GM12878 (cell line): Measurements from ENCODE around the gene PAIP2. TPM values are rescaled to one million over a fixed set of nuclear protein-coding genes. Genes with fewer than 3 reads are reported as not detected.

ENCODE experiments used
- ATAC-seq: fragments of 200-7000 bp; cut with Tn5 transposase; 3 replicates; pipeline ENCODE4 v1.9.1; 2020; ENCODE audit warnings: mild to moderate bottlenecking, moderate library complexity
- BruUV-seq: library from RNA; stranded (reverse); fragments of 400-500 nt; replicated peaks from 2 replicates; lab custom pipeline; 2021; lab: Mats Ljungman, UMichigan
- CTCF ChIA-PET: fragments of 300-600 bp; sonication (Branson Sonifier 250); formaldehyde crosslinking; extraction: SDS; loops from one replicate; lab custom pipeline; 2021; ENCODE audit warnings: inconsistent platforms; lab: Yijun Ruan, JAX
- POLR2A ChIA-PET: fragments of 350-600 bp; formaldehyde crosslinking; extraction: SDS; loops from one replicate; lab custom pipeline; 2021; ENCODE audit warnings: inconsistent platforms; lab: Charles Lee
- RAD21 ChIA-PET: fragments of 300-600 bp; sonication (Branson Sonifier 250); formaldehyde crosslinking; loops from one replicate; lab custom pipeline; 2023; ENCODE audit warnings: antibody characterized with exemption; ENCODE audit not compliant: unreplicated experiment; lab: Charles Lee
- SMC1A ChIA-PET: fragments of 300-600 bp; sonication (Branson Sonifier 250); formaldehyde crosslinking; loops from one replicate; lab custom pipeline; 2023; ENCODE audit not compliant: unreplicated experiment, uncharacterized antibody; lab: Charles Lee
- DNase-seq: peaks from one replicate; pipeline ENCODE4 v3.0.0-alpha.2; 2011; ENCODE audit warnings: low read depth, low spot score
- FAIRE-seq: peaks from 3 replicates; lab custom pipeline; 2011; peaks lifted over from hg19 to GRCh38; lab: Jason Lieb, UNC
- H2AFZ ChIP-seq: 2 replicates; pipeline ENCODE4 v1.6.0; 2011; ENCODE audit warnings: low read depth, low read length, control low read depth; ENCODE audit not compliant: control insufficient read depth
- H3K27ac ChIP-seq: 2 replicates; pipeline ENCODE4 v1.5.1; 2011; ENCODE audit warnings: control low read depth; ENCODE audit not compliant: control insufficient read depth, insufficient read depth
- H3K27me3 ChIP-seq, 2 experiments: replicated peaks in 1 of 2; 2 replicates each; pipeline versions ENCODE4 v1.6.0 to v1.6.1; 2011; ENCODE audit warnings: low read length in 1 of 2; ENCODE audit not compliant: control insufficient read depth in 2 of 2, insufficient read depth in 2 of 2
- H3K36me3 ChIP-seq, 2 experiments: 2 replicates each; pipeline ENCODE4 v1.5.1; 2011; ENCODE audit warnings: low read length in 1 of 2; ENCODE audit not compliant: control insufficient read depth in 2 of 2, insufficient read depth in 2 of 2
- H3K4me1 ChIP-seq: 2 replicates; pipeline ENCODE4 v1.6.1; 2011; ENCODE audit warnings: mild to moderate bottlenecking, low read length, moderate library complexity, mixed read lengths; ENCODE audit not compliant: control insufficient read depth, insufficient read depth
- H3K4me2 ChIP-seq: 2 replicates; pipeline ENCODE4 v1.6.0; 2011; ENCODE audit warnings: control low read depth; ENCODE audit not compliant: control insufficient read depth, insufficient read depth
- H3K4me3 ChIP-seq: fragments of 200-600 bp; sonication (generic); 2 replicates; pipeline ENCODE4 v1.5.1; 2016
- H3K79me2 ChIP-seq: 2 replicates; pipeline ENCODE4 v1.6.0; 2011; ENCODE audit warnings: low read length; ENCODE audit not compliant: control insufficient read depth, insufficient read depth
- H3K9ac ChIP-seq: 2 replicates; pipeline ENCODE4 v1.8.0; 2011; ENCODE audit warnings: low read length, control low read depth, mixed read lengths; ENCODE audit not compliant: control insufficient read depth, insufficient read depth
- H3K9me3 ChIP-seq: replicated peaks from 3 replicates; pipeline ENCODE4 v1.5.1; 2011; ENCODE audit warnings: mild to moderate bottlenecking, low read length; ENCODE audit not compliant: control insufficient read depth, insufficient read depth
- H4K20me1 ChIP-seq: 2 replicates; pipeline ENCODE4 v1.6.0; 2011; ENCODE audit not compliant: control insufficient read depth, insufficient read depth
- CBFB ChIP-seq: IDR thresholded peaks from 2 replicates; pipeline ENCODE4 v1.6.1; 2016; ENCODE audit warnings: antibody characterized with exemption, low read depth
- CEBPB ChIP-seq, 2 experiments: fragments of 150-350 bp in 1 of 2; IDR thresholded peaks; 2 replicates each; pipeline ENCODE4 v1.6.1; 2012 to 2014; ENCODE audit warnings: low read depth in 2 of 2, low read length in 2 of 2, borderline replicate concordance in 1 of 2, inconsistent platforms in 1 of 2
- ESRRA ChIP-seq: IDR thresholded peaks from 2 replicates; pipeline ENCODE4 v1.6.1; 2012; ENCODE audit warnings: mild to moderate bottlenecking, low read length, improper control_type of control experiment
- EZH2 ChIP-seq: IDR thresholded peaks from 2 replicates; pipeline ENCODE4 v1.6.1; 2012; ENCODE audit warnings: low read depth, mild to moderate bottlenecking, control low read depth, inconsistent platforms, low read length, borderline replicate concordance; ENCODE audit not compliant: control insufficient read depth
- IKZF1 ChIP-seq: fragments of 450-650 bp; conservative IDR thresholded peaks from 2 replicates; pipeline ENCODE4 v1.6.1; 2017; ENCODE audit warnings: antibody characterized with exemption, mild to moderate bottlenecking
- IKZF2 ChIP-seq, 2 experiments: fragments of 450-650 bp; IDR thresholded peaks; 2 replicates each; pipeline ENCODE4 v1.6.1; 2017; ENCODE audit warnings: mild to moderate bottlenecking in 2 of 2, moderate library complexity in 2 of 2
- JUNB ChIP-seq: IDR thresholded peaks from 2 replicates; pipeline ENCODE4 v1.6.1; 2016; ENCODE audit warnings: antibody characterized with exemption, mild to moderate bottlenecking
- MEF2B ChIP-seq: fragments of 450-650 bp; IDR thresholded peaks from 2 replicates; pipeline ENCODE4 v1.6.1; 2018; ENCODE audit warnings: mild to moderate bottlenecking, moderate library complexity; ENCODE audit not compliant: partially characterized antibody, poor library complexity, severe bottlenecking
- MTA2 ChIP-seq: fragments of 450-650 bp; IDR thresholded peaks from 2 replicates; pipeline ENCODE4 v1.6.1; 2016; ENCODE audit warnings: low read depth, mild to moderate bottlenecking, moderate library complexity
- PAX8 ChIP-seq: fragments of 450-650 bp; IDR thresholded peaks from 2 replicates; pipeline ENCODE4 v1.6.1; 2017; ENCODE audit warnings: mild to moderate bottlenecking, moderate library complexity
- SMAD5 ChIP-seq: IDR thresholded peaks from 2 replicates; pipeline ENCODE4 v1.6.1; 2016; ENCODE audit warnings: antibody characterized with exemption, low read depth
- SPI1 ChIP-seq: IDR thresholded peaks from 2 replicates; pipeline ENCODE4 v1.6.1; 2011; ENCODE audit warnings: low read depth, mild to moderate bottlenecking, low read length, moderate library complexity, borderline replicate concordance; ENCODE audit not compliant: insufficient read depth
- SRF ChIP-seq, 2 experiments: IDR thresholded peaks; 2 replicates each; pipeline ENCODE4 v1.6.1; 2011; ENCODE audit warnings: low read depth in 2 of 2, low read length in 2 of 2, mild to moderate bottlenecking in 1 of 2, moderate library complexity in 1 of 2
- STAT3 ChIP-seq: IDR thresholded peaks from 2 replicates; pipeline ENCODE4 v1.6.1; 2011; ENCODE audit warnings: low read depth, low read length, improper control_type of control experiment
- in situ Hi-C: fragments of 300-500 bp; cut with MboI; formaldehyde crosslinking; loops from 9 replicates; pipeline ENCODE4 v1.14.3; 2018; ENCODE audit warnings: mixed read lengths
- intact Hi-C: fragments of 100-400 bp; cut with micrococcal nuclease; formaldehyde crosslinking; loops from one replicate; pipeline ENCODE4 v1.14.2; 2022; ENCODE audit not compliant: unreplicated experiment
- polyA plus RNA-seq, 11 experiments: library from polyadenylated mRNA; depleted of rRNA in 4 of 11; unstranded in 6 of 11; stranded (reverse) in 5 of 11; fragments of >200 nt; fragmentation: Nextera tagmentation in 4 of 11; fragmentation: Illumina TruSeq in 1 of 11; extraction: Ambion mirVana in 4 of 11; extraction: Trizol in 1 of 11; gene quantifications; 1 replicate in 1 of 11; 2 replicates in 10 of 11; pipeline versions ENCODE4 v1.2.1 to v1.2.3, GENCODE V29; 2011 to 2016; ENCODE audit warnings: inconsistent platforms in 2 of 11, missing spikeins in 2 of 11, low read depth in 1 of 11
- total RNA-seq, 4 experiments: library from RNA; depleted of rRNA in 3 of 4; stranded (reverse); fragments of >200 nt in 3 of 4; fragmentation: Illumina TruSeq in 1 of 4; extraction: Trizol in 1 of 4; gene quantifications; 2 replicates each; pipeline versions ENCODE4 v1.2.1 to v1.2.3, GENCODE V29; 2013 to 2021
- TF ChIP-seq, protein P1 (sequence below): fragments of 450-650 bp; IDR thresholded peaks from 2 replicates; pipeline ENCODE4 v1.6.1; 2016; ENCODE audit warnings: mild to moderate bottlenecking, moderate library complexity, borderline replicate concordance
- TF ChIP-seq, protein P2 (sequence below): IDR thresholded peaks from 2 replicates; pipeline ENCODE4 v1.6.1; 2012; ENCODE audit warnings: low read length, inconsistent platforms
- TF ChIP-seq, protein P3 (sequence below): IDR thresholded peaks from 2 replicates; pipeline ENCODE4 v1.6.1; 2012; ENCODE audit warnings: low read depth, low read length, improper control_type of control experiment

Gene PAIP2
- total and polyA plus RNA-seq, 10 of the 15 experiments (the other 5 are each of a cell fraction or from before 2014, with no cell fraction given), result 49.9 to 154 (median 102) TPM

DNA sequence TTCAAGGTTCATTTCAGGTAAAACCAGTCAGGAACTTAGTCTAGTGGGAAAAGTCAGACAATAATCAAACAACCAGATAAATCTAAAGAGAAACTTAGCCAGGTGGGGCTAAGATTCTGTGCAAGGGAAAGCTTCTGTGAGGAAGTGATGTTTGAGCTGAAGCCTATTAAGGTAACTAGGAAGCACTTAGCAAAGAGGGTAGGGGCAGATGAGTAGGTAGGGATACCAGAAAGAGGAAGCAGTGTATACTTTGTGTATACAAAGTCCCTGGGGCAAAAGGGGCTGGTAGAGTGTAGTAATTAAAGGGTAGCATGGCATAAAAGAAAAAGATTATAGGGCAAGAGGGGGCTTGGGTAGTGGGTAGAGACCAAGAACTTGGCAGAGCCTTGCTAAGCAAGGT, 65.9 kb downstream of the PAIP2 start:
- ChIA-PET SMC1A (interaction anchor here (0.6 to 3.3 kb wide), 14 partner anchors 8 to 1525 kb away, joined by 3 to 14 read pairs (median 4); partner anchors contain the start of gene MZB1), RAD21 (interaction anchor here (0.7 to 2.2 kb wide), 9 partner anchors 8 to 139 kb away, joined by 3 to 16 read pairs (median 3); no protein-coding TSS in a partner anchor), POLR2A (interaction anchor here (0.5 to 2.7 kb wide), 7 partner anchors 12 to 634 kb away, joined by 3 to 10 read pairs (median 3); partner anchors contain the start of gene DNAJC18), CTCF (interaction anchor here (1.0 to 3.8 kb wide), 7 partner anchors 8 to 168 kb away, joined by 3 to 39 read pairs (median 6); no protein-coding TSS in a partner anchor)
- Histone ChIP-seq H4K20me1 (no peaks in the 10 kb centered on the region), H3K36me3 (no peaks in the 10 kb centered on the region), H2AFZ (peak overlapping the region; percentile 0), H3K4me1 (peaks cover 24% of the 10 kb centered on the region), H3K4me2 (no peak overlapping the region), H3K79me2 (no peaks in the 10 kb centered on the region), H3K27ac (no peak overlapping the region), H3K9ac (no peak overlapping the region), H3K4me3 (no peak overlapping the region), H3K9me3 (no peaks in the 10 kb centered on the region), H3K27me3 (no peaks in the 10 kb centered on the region)
- no peak for FAIRE-seq
- BruUV-seq, result no TSS peak
- in situ Hi-C loops, result no loop called here
- DNase-seq, result no peak
- TF ChIP-seq ESRRA (no peak), CBFB (no peak), SPI1 (peak; percentile 63; the same call in 1 of the 2 replicates), IKZF2 (IDR thresholded peaks at IDR 0.05) (peak; percentile 13 to 22; a peak in 1 of 4 replicates), SMAD5 (no peak), SRF (IDR thresholded peaks at IDR 0.05; ENCODE audit: low read depth in 2 of 2, low read length in 2 of 2) (peak; percentile 66 to 91; a peak in 3 of 4 replicates), IKZF1 (0 out of 2 replicates have a peak, but pooled peaks have one; percentile 18), PAX8 (peak; percentile 81; the same call in 1 of the 2 replicates), EZH2 (no peak), JUNB (no peak), CEBPB (IDR thresholded peaks at IDR 0.05; ENCODE audit: borderline replicate concordance in 1 of 2, low read depth in 2 of 2, low read length in 2 of 2) (no peak), STAT3 (no peak), MEF2B (peak; percentile 77), MTA2 (peak; percentile 68; the same call in 1 of the 2 replicates)
- TF ChIP-seq, protein P1, sequence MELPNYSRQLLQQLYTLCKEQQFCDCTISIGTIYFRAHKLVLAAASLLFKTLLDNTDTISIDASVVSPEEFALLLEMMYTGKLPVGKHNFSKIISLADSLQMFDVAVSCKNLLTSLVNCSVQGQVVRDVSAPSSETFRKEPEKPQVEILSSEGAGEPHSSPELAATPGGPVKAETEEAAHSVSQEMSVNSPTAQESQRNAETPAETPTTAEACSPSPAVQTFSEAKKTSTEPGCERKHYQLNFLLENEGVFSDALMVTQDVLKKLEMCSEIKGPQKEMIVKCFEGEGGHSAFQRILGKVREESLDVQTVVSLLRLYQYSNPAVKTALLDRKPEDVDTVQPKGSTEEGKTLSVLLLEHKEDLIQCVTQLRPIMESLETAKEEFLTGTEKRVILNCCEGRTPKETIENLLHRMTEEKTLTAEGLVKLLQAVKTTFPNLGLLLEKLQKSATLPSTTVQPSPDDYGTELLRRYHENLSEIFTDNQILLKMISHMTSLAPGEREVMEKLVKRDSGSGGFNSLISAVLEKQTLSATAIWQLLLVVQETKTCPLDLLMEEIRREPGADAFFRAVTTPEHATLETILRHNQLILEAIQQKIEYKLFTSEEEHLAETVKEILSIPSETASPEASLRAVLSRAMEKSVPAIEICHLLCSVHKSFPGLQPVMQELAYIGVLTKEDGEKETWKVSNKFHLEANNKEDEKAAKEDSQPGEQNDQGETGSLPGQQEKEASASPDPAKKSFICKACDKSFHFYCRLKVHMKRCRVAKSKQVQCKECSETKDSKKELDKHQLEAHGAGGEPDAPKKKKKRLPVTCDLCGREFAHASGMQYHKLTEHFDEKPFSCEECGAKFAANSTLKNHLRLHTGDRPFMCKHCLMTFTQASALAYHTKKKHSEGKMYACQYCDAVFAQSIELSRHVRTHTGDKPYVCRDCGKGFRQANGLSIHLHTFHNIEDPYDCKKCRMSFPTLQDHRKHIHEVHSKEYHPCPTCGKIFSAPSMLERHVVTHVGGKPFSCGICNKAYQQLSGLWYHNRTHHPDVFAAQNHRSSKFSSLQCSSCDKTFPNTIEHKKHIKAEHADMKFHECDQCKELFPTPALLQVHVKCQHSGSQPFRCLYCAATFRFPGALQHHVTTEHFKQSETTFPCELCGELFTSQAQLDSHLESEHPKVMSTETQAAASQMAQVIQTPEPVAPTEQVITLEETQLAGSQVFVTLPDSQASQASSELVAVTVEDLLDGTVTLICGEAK, result peak; percentile 15; the same call in 1 of the 2 replicates
- TF ChIP-seq, protein P2, sequence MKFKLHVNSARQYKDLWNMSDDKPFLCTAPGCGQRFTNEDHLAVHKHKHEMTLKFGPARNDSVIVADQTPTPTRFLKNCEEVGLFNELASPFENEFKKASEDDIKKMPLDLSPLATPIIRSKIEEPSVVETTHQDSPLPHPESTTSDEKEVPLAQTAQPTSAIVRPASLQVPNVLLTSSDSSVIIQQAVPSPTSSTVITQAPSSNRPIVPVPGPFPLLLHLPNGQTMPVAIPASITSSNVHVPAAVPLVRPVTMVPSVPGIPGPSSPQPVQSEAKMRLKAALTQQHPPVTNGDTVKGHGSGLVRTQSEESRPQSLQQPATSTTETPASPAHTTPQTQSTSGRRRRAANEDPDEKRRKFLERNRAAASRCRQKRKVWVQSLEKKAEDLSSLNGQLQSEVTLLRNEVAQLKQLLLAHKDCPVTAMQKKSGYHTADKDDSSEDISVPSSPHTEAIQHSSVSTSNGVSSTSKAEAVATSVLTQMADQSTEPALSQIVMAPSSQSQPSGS, result no peak
- TF ChIP-seq, protein P3, sequence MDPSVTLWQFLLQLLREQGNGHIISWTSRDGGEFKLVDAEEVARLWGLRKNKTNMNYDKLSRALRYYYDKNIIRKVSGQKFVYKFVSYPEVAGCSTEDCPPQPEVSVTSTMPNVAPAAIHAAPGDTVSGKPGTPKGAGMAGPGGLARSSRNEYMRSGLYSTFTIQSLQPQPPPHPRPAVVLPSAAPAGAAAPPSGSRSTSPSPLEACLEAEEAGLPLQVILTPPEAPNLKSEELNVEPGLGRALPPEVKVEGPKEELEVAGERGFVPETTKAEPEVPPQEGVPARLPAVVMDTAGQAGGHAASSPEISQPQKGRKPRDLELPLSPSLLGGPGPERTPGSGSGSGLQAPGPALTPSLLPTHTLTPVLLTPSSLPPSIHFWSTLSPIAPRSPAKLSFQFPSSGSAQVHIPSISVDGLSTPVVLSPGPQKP, result 0 out of 2 replicates have a peak, but pooled peaks have one; percentile 31
- intact Hi-C loops, result no loop called here
- peak; percentile 18 for ATAC-seq
